DMS53 (cell line): ENCODE results near the gene STIMATE.

Source experiments
- DNase-seq: peaks from one replicate; lab custom pipeline; 2025; lab: John Stamatoyannopoulos, UW

STIMATE gene

DNA sequence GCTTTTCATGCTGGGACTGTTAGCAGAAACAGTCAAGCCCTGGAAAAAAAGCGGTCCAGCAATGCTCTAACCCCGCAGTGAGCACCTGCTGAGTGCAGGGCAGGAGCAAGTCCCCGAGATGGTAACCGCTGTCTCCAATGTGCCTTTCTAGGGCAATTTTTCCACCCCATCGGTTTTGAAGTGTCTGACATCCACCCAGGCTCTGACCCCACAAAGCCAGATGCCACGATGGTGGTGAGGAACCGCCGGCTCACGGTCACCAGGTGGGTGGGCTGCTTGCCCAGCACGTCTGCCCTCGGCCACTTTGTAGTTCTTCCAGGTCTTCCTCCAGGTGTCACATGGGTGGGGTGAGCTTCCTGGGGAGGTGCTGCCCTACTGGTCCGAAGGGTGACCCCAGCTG lies 106.0 kb downstream of the STIMATE start:
- no peak for DNase-seq

DNA sequence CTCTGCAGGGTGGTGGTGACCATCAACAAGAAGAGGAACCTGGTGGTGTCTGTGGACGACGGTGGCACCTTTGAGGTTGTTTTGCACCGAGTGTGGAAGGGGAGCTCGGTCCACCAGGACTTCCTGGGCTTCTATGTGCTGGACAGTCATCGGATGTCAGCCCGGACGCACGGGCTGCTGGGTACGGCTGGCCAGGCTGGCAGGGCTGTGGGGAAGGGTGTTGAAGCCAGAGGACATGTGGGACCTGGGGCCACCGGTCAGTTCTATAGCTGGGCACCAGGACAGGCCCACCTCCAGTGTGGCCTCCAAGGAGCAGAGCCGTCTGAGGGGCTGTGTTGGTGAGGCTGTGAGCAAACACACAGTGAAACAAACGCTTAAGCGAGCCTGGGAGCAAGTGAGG lies 106.6 kb downstream of the STIMATE start:
- no peak for DNase-seq

DNA sequence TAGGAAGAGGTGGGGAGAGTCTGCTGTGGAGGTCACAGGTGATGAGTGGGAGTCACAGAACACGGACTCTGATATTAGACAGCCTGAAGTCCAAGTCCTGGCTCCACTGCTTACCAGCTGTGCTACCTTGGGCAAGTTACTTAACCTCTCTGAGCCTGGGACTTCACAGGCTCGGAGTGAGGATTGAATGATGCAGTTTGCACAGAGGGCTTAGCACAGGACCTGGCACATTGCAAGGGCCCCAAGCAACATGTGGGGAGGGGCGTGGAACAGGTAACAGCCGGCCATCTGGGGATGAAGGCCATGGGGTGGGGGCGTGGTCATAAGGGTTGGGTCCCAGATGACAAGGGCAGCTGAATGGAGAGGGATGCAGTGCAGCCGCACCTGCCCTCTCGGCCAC lies 107.0 kb downstream of the STIMATE start:
- DNase-seq = no peak

DNA sequence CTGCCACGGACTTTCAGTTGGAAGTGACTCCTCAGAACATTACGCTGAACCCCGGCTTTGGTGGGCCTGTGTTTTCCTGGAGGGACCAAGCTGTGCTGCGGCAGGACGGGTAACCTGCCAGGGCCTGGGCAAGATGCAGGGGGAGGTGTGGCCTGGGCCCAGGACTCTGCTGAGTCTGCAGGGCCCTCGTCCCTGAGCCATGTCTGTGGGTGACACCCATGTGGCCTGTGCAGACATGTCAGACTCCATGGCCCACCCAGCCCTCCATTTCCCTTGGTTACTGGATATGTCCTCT lies 107.7 kb downstream of the STIMATE start:
- no peak for DNase-seq

DNA sequence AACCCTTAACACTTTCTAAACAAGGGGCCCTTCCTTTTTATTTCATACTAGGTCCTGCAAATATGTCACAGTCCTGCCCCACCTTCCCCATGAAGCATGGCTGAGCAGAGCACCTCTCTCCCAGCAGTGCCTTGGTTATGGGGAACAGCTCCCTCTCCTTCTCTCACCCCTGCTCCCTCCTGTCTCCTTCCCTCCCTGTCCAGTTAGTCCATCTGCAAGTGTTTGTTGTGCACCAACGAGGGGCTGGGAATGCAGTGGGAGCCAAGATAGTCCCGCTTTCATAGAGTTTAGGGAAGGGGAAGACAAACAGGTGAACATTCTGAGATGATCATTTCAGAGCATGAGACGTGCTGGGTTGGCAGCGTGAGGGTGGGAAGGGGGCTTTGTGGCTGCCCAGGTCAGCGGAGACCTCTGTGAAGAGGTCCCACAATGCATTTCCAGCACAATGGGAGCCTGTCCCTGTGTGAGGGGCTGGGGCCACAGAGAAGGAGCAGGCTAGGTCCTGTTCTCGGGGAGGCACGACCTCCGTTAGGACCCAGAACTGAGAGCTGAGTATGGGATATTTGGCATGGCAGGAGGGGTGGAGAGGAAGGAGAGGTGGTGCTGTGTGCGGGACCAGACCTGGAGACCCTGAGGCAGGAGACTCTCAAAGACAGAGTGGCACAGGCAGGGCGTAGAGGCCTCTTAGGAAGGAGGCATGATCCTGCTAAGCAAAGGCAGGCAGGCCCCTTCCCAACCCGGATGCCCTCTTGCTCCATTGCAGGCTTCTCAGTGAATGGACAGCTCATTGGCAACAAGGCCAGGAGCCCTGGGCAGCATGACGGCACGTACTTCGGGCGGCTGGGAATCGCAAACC lies 108.2 kb downstream of the STIMATE start:
- no peak for DNase-seq

DNA sequence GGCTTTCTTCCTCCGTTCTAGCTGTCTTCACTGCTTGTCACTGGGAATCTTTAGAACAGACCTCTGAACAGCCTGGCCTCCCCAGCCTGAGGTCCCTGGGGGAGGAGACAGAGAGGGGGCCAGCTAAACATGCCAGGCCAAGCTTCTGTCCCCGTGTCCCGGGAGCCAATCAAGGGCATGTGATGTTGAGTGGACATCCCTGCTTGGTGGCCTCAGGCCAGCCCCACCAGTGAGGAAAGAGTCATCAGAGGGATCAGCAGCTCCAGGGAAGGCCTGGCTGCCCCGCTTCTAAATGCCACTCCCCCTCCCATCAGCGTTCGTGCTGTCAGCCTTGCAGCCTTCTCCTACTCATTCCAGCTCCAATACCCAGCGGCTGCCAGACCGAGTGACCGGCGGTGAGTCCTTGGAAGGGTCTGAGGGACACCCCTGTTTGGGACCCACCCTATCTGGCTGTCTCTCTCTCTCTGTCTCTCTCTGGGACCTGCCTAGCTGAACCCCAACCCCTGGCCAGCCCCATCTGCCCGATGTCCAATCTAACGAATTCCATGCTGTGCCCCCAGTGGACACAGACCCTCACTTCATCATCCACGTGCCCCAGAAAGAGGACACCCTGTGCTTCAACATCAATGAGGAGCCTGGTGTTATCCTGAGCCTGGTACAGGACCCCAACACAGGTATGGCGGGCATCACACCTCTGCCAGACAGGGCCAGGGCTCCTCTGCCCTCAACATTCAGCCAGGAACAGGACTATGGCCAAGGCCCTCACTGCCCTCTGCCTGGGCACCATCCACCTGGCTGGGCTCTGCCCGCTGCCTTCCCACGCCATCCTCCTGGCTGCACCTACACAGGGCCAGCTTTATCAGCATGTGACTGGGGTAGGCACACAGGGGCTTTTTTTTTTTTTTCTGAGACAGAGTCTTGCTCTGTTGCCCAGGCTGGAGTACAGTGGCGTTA lies 109.4 kb downstream of the STIMATE start:
- DNase-seq = no peak

DNA sequence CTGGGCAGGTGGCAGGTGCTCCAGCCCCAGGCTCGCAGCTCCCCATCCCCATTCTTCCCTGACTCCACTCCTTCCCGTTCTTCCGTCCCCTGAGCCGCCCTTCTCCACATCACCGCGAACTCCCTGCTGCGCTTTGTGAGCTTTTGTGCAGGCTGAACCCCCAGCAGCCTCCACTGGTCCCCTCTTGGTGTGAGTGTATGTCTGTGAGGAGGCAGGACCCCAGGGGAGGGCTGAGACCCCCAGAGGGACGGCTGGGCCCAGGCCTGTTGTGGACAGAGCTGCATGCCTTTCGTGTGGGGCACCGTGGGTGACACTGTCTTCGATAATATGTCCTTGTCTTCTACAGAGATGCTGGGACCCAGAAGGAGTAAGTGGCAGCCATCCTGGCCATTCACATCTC lies 110.1 kb downstream of the STIMATE start:
- no peak for DNase-seq
